Keratinocyte (primary cell): Measurements from ENCODE around the gene GATAD2B.

ENCODE experiments used
- CTCF ChIP-seq, 3 experiments: IDR thresholded peaks in 1 of 3; conservative IDR thresholded peaks in 1 of 3; optimal IDR thresholded peaks in 1 of 3; 2 replicates in 2 of 3; 3 replicates in 1 of 3; pipeline versions ENCODE3 to v1.5.1; 2011; ENCODE audit warnings: low read length in 3 of 3, mild to moderate bottlenecking in 3 of 3, moderate library complexity in 2 of 3, control low read depth in 1 of 3, inconsistent platforms in 1 of 3; ENCODE audit not compliant: insufficient read depth in 2 of 3; ENCODE audit errors: extremely low read depth in 1 of 3
- EZH2 ChIP-seq: IDR thresholded peaks from one replicate; pipeline ENCODE4 v1.6.1; 2012; ENCODE audit warnings: inconsistent platforms, mild to moderate bottlenecking, low read length, moderate library complexity

GRCh38 chr1:153790966-153791647, 131.7 kb downstream of the GATAD2B start:
- no peak for TF ChIP-seq CTCF (optimal IDR thresholded peaks at IDR 0.05 in 1 of 3, IDR thresholded peaks at IDR 0.05 in 1 of 3, conservative IDR thresholded peaks at IDR 0.05 in 1 of 3; ENCODE audit: extremely low read depth in 1 of 3, insufficient read depth in 2 of 3, low read length in 3 of 3)
- no peak for TF ChIP-seq EZH2
